CD4-positive, alpha-beta memory T cell (primary cell): ENCODE results near the gene PPP1R13L. TPM values are rescaled to one million over a fixed set of nuclear protein-coding genes. Genes with fewer than 3 reads are reported as not detected.

Source experiments
- CTCF ChIA-PET: fragments of 350-600 bp; sonication (Branson Sonifier 250); formaldehyde crosslinking; loops from one replicate; lab custom pipeline; 2021; ENCODE audit warnings: inconsistent platforms; ENCODE audit not compliant: partially characterized antibody; lab: Charles Lee
- POLR2A ChIA-PET: fragments of 350-600 bp; sonication (Branson Sonifier 250); formaldehyde crosslinking; loops from one replicate; lab custom pipeline; 2021; ENCODE audit not compliant: partially characterized antibody; lab: Charles Lee
- DNase-seq, 5 donors: peaks; one replicate each; pipeline versions ENCODE4 v3.0.0 to v3.0.0-alpha.2; 2020 to 2022; ENCODE audit warnings: mixed read lengths in 1 of 5
- H3K27ac ChIP-seq: one replicate; pipeline ENCODE4 v1.7.0; 2013; ENCODE audit warnings: low read depth, low read length
- H3K27me3 ChIP-seq: 2 replicates; pipeline ENCODE4 v1.7.0; 2013; ENCODE audit warnings: mild to moderate bottlenecking, low read length, moderate library complexity; ENCODE audit not compliant: insufficient read depth
- H3K36me3 ChIP-seq: 2 replicates; pipeline ENCODE4 v1.7.0; 2013; ENCODE audit warnings: mild to moderate bottlenecking, low read length, moderate library complexity; ENCODE audit not compliant: insufficient read depth
- H3K4me1 ChIP-seq: 2 replicates; pipeline ENCODE4 v1.7.0; 2013; ENCODE audit warnings: mild to moderate bottlenecking, low read length, moderate library complexity; ENCODE audit not compliant: insufficient read depth
- H3K4me3 ChIP-seq, 2 donors: one replicate each; pipeline ENCODE4 v1.7.0; 2013; ENCODE audit warnings: low read length in 2 of 2, mild to moderate bottlenecking in 1 of 2
- H3K9me3 ChIP-seq, 2 donors: one replicate each; pipeline ENCODE4 v1.7.0; 2013; ENCODE audit warnings: low read length in 2 of 2, control low read depth in 1 of 2; ENCODE audit not compliant: control insufficient read depth in 1 of 2
- H3K27ac Mint-ChIP-seq, 7 donors: one replicate each; pipeline ENCODE4 v1.8.0; 2020 to 2021; ENCODE audit warnings: mixed read lengths in 7 of 7, mild to moderate bottlenecking in 6 of 7, inconsistent platforms in 3 of 7, moderate library complexity in 3 of 7
- H3K27me3 Mint-ChIP-seq, 2 donors: one replicate each; pipeline ENCODE4 v1.8.0; 2020 to 2021; ENCODE audit warnings: mixed read lengths in 2 of 2
- H3K36me3 Mint-ChIP-seq, 2 donors: one replicate each; pipeline ENCODE4 v1.8.0; 2020 to 2021; ENCODE audit warnings: mixed read lengths in 2 of 2, inconsistent platforms in 1 of 2, mild to moderate bottlenecking in 1 of 2
- H3K4me1 Mint-ChIP-seq, 4 donors: one replicate each; pipeline ENCODE4 v1.8.0; 2020 to 2021; ENCODE audit warnings: mixed read lengths in 4 of 4, mild to moderate bottlenecking in 1 of 4
- H3K4me3 Mint-ChIP-seq, 8 donors: one replicate each; pipeline ENCODE4 v1.8.0; 2020 to 2021; ENCODE audit warnings: mixed read lengths in 8 of 8, mild to moderate bottlenecking in 7 of 8, moderate library complexity in 6 of 8, inconsistent platforms in 3 of 8
- H3K9me3 Mint-ChIP-seq, 8 donors: one replicate each; pipeline ENCODE4 v1.8.0; 2020 to 2021; ENCODE audit warnings: mixed read lengths in 8 of 8, mild to moderate bottlenecking in 5 of 8, inconsistent platforms in 3 of 8, moderate library complexity in 1 of 8
- intact Hi-C: fragments of 100-400 bp; cut with micrococcal nuclease; formaldehyde crosslinking; loops from one replicate; pipeline ENCODE4 v1.15.1; 2023
- polyA plus RNA-seq, 2 donors: library from polyadenylated mRNA; unstranded; fragments of 300-500 nt; fragmentation: Illumina TruSeq; gene quantifications; one replicate each; pipeline ENCODE4 v1.2.3, GENCODE V29; 2021
- total RNA-seq, 2 experiments: library from RNA; stranded (reverse); gene quantifications; one replicate each; pipeline ENCODE4 v1.2.3, GENCODE V29; 2021

Gene PPP1R13L
- total and polyA plus RNA-seq, 4 experiments from 2014 or later: 0.66 to 13.0 (median 5.5) TPM

DNA sequence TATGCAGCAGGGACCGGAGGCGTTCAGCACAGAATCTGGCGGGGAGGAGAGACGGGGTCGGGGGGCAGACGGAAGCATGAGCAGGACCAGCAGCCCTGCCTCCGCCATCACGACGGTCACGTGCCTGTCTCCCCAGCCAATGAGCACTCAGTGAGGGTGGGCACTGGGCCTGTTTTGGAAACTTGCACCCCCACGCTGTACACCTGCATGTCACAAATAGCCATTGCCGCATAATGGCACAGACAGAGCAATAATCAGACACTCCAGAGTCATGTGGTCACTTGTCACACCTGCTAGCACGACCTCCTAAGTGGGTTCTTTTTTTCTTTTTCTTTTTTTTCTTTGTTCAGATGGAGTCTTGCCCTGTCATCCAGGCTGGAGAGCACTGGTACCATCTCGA, 43.3 kb downstream of the PPP1R13L start:
- POLR2A ChIA-PET: no interaction called here
- peaks cover 21% of the 10 kb centered on the region in 2 donors for H3K36me3 Mint-ChIP-seq
- intact Hi-C loops: no loop called here
- peaks cover 0 to 2% (median 0%) of the 10 kb centered on the region in 8 donors for H3K9me3 Mint-ChIP-seq
- no peak overlapping the region for H3K27ac Mint-ChIP-seq
- H3K36me3 ChIP-seq: no peaks in the 10 kb centered on the region
- H3K4me3 ChIP-seq: no peak overlapping the region
- no peak overlapping the region for H3K27ac ChIP-seq
- no peaks in the 10 kb centered on the region for H3K27me3 ChIP-seq
- no peaks in the 10 kb centered on the region for H3K4me1 Mint-ChIP-seq
- CTCF ChIA-PET: no interaction called here
- no peaks in the 10 kb centered on the region for H3K4me1 ChIP-seq
- no peaks in the 10 kb centered on the region for H3K9me3 ChIP-seq
- no peaks in the 10 kb centered on the region for H3K27me3 Mint-ChIP-seq
- no peak for DNase-seq
- no peak overlapping the region for H3K4me3 Mint-ChIP-seq

DNA sequence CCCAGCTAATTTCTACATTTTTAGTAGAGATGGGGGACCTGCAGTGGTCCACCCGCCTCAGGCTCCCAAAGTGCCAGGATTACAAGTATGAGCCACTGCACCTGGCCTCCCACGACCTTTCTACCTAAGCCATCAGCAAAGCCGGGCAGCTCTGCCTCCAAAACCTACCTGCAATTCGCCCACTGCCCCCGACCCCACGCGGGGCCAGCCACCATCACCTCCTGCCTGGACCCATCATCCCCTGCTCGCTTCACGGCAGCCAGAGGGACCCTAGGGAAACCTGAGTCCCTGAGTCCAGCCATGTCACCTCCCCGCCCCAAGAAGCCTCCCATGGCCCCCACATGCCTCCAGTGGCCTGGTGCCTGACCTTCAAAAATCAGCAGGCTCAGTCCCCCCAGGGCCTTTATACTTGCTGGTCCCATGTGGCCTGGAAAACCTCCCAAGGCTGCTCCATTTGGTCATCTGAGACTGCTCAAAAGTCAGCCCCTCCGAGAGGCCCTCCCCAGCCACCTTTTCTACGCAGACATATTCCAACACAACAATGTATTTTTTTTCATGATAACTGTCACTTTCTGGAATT, 46.6 kb downstream of the PPP1R13L start:
- Histone ChIP-seq H3K27me3 (no peaks in the 10 kb centered on the region), H3K4me1 (no peaks in the 10 kb centered on the region), H3K9me3 (no peaks in the 10 kb centered on the region), H3K36me3 (peaks cover 3% of the 10 kb centered on the region), H3K4me3 (no peak overlapping the region), H3K27ac (no peak overlapping the region)
- POLR2A ChIA-PET: no interaction called here
- Mint-ChIP-seq H3K4me1 (peaks cover 0 to 3% (median 0%) of the 10 kb centered on the region in 4 donors), H3K9me3 (no peaks in the 10 kb centered on the region), H3K36me3 (peaks cover 29 to 34% of the 10 kb centered on the region in 2 donors), H3K27me3 (no peaks in the 10 kb centered on the region), H3K27ac (peak overlapping the region in 2 of 7 donors; percentile 14 to 36), H3K4me3 (no peak overlapping the region)
- no peak for DNase-seq
- CTCF ChIA-PET: no interaction called here
- intact Hi-C loops: no loop called here

DNA sequence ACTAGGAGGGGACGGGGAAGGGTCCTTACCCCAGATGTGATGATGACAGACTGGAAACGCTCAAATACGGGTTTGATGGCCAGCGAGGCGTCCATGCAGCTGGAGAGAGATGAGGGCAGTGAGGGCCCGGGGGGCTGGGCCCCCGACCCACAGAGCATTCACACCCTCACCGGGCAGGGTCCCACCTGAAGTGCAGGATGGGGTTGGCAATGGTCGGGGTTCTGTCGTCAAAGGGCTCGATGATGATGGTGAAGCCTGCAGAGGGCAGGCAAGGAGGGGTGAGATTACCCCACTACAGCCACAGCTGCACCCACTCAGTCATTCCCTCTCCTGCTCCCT, 47.5 kb downstream of the PPP1R13L start:
- H3K4me1 Mint-ChIP-seq: peaks cover 0 to 3% (median 0%) of the 10 kb centered on the region in 4 donors
- peaks cover 9% of the 10 kb centered on the region for H3K36me3 ChIP-seq
- H3K27ac ChIP-seq: no peak overlapping the region
- H3K4me3 Mint-ChIP-seq: no peak overlapping the region
- ChIA-PET CTCF (no interaction called here), POLR2A (no interaction called here)
- H3K27me3 Mint-ChIP-seq: no peaks in the 10 kb centered on the region
- H3K9me3 ChIP-seq: no peaks in the 10 kb centered on the region
- no peak overlapping the region for H3K27ac Mint-ChIP-seq
- DNase-seq: no peak
- H3K4me1 ChIP-seq: no peaks in the 10 kb centered on the region
- peaks cover 32 to 35% of the 10 kb centered on the region in 2 donors for H3K36me3 Mint-ChIP-seq
- H3K4me3 ChIP-seq: no peak overlapping the region
- H3K9me3 Mint-ChIP-seq: no peaks in the 10 kb centered on the region
- no peaks in the 10 kb centered on the region for H3K27me3 ChIP-seq
- intact Hi-C loops: no loop called here

DNA sequence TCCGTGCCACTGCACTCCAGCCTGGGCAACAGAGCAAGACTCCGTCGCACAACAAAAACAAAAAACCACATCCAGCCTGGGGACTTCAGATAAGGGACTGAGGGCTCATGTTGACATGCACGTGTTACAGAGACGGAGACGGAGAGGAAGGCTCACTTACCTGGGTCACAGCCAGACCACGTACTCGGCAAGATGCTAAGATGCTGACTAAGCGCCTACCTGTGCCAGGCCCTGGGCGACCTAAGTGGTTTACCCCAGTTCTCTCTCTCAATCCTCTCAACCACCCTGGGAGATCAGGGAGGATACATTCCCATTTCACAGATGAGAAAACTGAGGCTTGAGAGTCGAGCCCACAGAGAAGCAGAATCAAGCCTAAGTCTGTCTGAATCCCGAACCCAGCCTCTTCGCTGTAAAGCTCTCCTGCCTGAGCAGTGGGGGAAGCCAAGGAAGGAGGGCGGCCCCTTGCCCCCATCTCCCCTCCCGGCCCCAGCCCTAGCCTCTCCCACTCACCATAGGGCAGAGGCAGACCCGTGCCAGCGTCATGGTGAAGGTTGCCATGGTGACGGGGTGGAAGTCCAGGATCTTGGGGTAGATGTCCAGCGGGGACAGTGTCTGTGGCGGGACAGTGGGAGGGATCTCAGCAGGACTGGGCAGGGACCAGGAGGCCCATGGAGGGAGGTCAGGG, 48.0 kb downstream of the PPP1R13L start:
- intact Hi-C loops: no loop called here
- Mint-ChIP-seq H3K36me3 (peaks cover 31 to 32% of the 10 kb centered on the region in 2 donors), H3K9me3 (peaks cover 0 to under 1% (median 0%) of the 10 kb centered on the region in 8 donors), H3K4me3 (no peak overlapping the region), H3K4me1 (peaks cover 0 to 3% (median 0%) of the 10 kb centered on the region in 4 donors), H3K27me3 (no peaks in the 10 kb centered on the region), H3K27ac (no peak overlapping the region)
- H3K27me3 ChIP-seq: no peaks in the 10 kb centered on the region
- H3K4me1 ChIP-seq: no peaks in the 10 kb centered on the region
- no peak overlapping the region for H3K27ac ChIP-seq
- ChIA-PET POLR2A (no interaction called here), CTCF (no interaction called here)
- peaks cover 12% of the 10 kb centered on the region for H3K36me3 ChIP-seq
- no peak for DNase-seq
- no peak overlapping the region for H3K4me3 ChIP-seq
- no peaks in the 10 kb centered on the region for H3K9me3 ChIP-seq

DNA sequence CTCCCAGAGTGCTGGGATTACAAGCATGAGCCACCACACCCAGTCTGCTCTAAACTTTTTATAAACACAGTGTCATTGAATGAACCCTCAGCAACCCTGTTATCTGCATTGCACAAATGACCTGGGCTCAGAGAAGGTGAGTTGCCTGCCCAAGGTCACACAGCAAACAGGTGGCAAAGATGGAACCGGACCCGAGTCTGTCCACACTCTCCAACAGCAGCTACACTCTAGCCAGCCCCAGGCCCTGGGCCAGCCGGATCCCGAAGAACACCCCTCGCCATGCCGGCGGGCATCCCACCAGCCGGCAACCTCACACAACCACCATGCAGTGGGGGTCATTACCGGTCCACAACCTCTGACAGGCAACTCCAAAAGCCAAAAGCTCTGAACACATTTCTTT, 49.0 kb downstream of the PPP1R13L start:
- peaks cover 0 to 3% (median 0%) of the 10 kb centered on the region in 4 donors for H3K4me1 Mint-ChIP-seq
- no peak overlapping the region for H3K4me3 Mint-ChIP-seq
- Histone ChIP-seq H3K27ac (no peak overlapping the region), H3K4me3 (no peak overlapping the region), H3K4me1 (no peaks in the 10 kb centered on the region), H3K9me3 (no peaks in the 10 kb centered on the region), H3K36me3 (peaks cover 12% of the 10 kb centered on the region), H3K27me3 (no peaks in the 10 kb centered on the region)
- intact Hi-C loops: no loop called here
- H3K27ac Mint-ChIP-seq: peak overlapping the region in 1 of 7 donors; percentile 64
- peaks cover 0 to 2% (median 0%) of the 10 kb centered on the region in 8 donors for H3K9me3 Mint-ChIP-seq
- no peak for DNase-seq
- no peaks in the 10 kb centered on the region for H3K27me3 Mint-ChIP-seq
- H3K36me3 Mint-ChIP-seq: peaks cover 22 to 25% of the 10 kb centered on the region in 2 donors
- ChIA-PET POLR2A (no interaction called here), CTCF (no interaction called here)

DNA sequence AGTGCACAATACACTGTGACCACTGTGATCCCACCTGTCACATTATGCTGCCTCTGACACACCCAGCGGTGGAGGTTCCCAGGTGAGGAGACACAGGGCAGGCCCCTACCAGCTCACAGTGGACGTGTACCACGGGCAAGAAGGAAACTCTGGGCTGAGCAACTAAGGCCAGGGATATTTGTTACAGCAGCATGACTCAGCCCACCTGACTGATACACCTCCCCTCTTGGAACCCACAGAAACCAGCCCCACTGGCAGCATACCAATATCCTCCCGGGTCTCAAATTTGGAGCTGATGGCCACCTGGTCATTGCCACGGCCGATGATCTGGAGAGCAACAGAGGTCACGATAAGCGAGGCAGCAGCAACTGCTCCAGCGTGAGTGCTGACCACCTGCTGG, 49.5 kb downstream of the PPP1R13L start:
- no peaks in the 10 kb centered on the region for H3K27me3 Mint-ChIP-seq
- Histone ChIP-seq H3K36me3 (peaks cover 12% of the 10 kb centered on the region), H3K4me1 (no peaks in the 10 kb centered on the region), H3K27me3 (no peaks in the 10 kb centered on the region), H3K4me3 (no peak overlapping the region), H3K9me3 (no peaks in the 10 kb centered on the region), H3K27ac (no peak overlapping the region)
- H3K27ac Mint-ChIP-seq: peak overlapping the region in 1 of 7 donors; percentile 15
- intact Hi-C loops: no loop called here
- no peak overlapping the region for H3K4me3 Mint-ChIP-seq
- no peak for DNase-seq
- peaks cover 22 to 27% of the 10 kb centered on the region in 2 donors for H3K36me3 Mint-ChIP-seq
- ChIA-PET POLR2A (no interaction called here), CTCF (no interaction called here)
- peaks cover 0 to 3% (median 0%) of the 10 kb centered on the region in 4 donors for H3K4me1 Mint-ChIP-seq
- peaks cover 0 to 2% (median 0%) of the 10 kb centered on the region in 8 donors for H3K9me3 Mint-ChIP-seq

DNA sequence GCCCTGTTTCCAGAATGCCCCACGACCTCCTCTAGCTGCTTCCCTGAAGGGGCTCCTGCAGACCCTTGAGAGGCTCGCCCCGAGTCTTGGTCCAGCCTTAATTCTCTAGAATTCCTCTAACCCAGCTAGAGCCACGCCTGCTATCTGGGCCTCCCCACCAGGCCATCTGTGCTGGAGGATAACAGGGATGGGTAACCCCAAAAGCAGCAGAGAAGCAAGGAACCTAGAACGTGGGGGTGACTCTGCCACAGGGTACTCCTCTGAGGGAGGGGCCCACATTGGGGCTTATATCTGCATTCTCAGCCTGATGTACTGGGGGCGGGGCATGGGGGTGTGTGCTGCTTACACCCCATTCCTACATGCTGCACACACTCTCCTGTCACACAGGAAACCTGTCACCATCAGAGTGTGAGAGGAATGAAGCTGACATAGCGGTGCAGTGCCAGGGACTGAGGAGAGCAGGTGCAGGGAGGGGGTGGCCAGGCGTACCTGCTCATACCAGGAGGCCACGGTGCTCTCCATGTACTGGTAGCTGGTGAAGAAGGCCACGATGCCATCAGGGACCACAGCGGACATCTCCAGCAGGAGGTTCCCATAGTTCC, 50.5 kb downstream of the PPP1R13L start:
- Histone ChIP-seq H3K9me3 (no peaks in the 10 kb centered on the region), H3K27ac (no peak overlapping the region), H3K36me3 (peaks cover 12% of the 10 kb centered on the region), H3K4me3 (no peak overlapping the region), H3K27me3 (no peaks in the 10 kb centered on the region), H3K4me1 (no peaks in the 10 kb centered on the region)
- DNase-seq: no peak
- Mint-ChIP-seq H3K27me3 (no peaks in the 10 kb centered on the region), H3K9me3 (peaks cover 0 to 2% (median 0%) of the 10 kb centered on the region in 8 donors), H3K27ac (no peak overlapping the region), H3K4me3 (no peak overlapping the region), H3K4me1 (peaks cover 0 to 3% (median 0%) of the 10 kb centered on the region in 4 donors), H3K36me3 (peaks cover 22 to 25% of the 10 kb centered on the region in 2 donors)
- CTCF ChIA-PET: no interaction called here
- POLR2A ChIA-PET: no interaction called here
- intact Hi-C loops: no loop called here
